GM12864 (cell line): Measurements from ENCODE around the gene MAP4.
"Not testable (repeated sequence)": the region's sequence is repeated elsewhere in the genome, so short reads cannot be mapped to it uniquely, and the experiment has no call there.

Experiments
- DNase-seq: peaks from one replicate; pipeline ENCODE4 v3.0.0-alpha.2; 2011; ENCODE audit warnings: low read depth
- H3K4me3 ChIP-seq: 2 replicates; pipeline ENCODE4 v1.5.1; 2011; ENCODE audit warnings: mild to moderate bottlenecking, low read depth, low read length, control low read depth
- CTCF ChIP-seq: IDR thresholded peaks from 2 replicates; pipeline ENCODE4 v1.5.1; 2011; ENCODE audit warnings: low read depth, mild to moderate bottlenecking, moderate library complexity, low read length, control low read depth, inconsistent platforms; ENCODE audit errors: missing control alignments

Gene MAP4

GRCh38 chr3:48015431-48016180, 610 bp downstream of the MAP4 start:
- H3K4me3 ChIP-seq, result no peak overlapping the region
- no peak for TF ChIP-seq CTCF
- DNase-seq, result no peak

- DNase-seq, result no peak
- no peak overlapping the region for H3K4me3 ChIP-seq
- TF ChIP-seq CTCF, result no peak
Observed at GRCh38 chr3:48014358-48014757, 1.9 kb downstream of the MAP4 start.

GRCh38 chr3:48013288-48013980, 2.8 kb downstream of the MAP4 start:
- DNase-seq, result no peak
- no peak for TF ChIP-seq CTCF

DNA sequence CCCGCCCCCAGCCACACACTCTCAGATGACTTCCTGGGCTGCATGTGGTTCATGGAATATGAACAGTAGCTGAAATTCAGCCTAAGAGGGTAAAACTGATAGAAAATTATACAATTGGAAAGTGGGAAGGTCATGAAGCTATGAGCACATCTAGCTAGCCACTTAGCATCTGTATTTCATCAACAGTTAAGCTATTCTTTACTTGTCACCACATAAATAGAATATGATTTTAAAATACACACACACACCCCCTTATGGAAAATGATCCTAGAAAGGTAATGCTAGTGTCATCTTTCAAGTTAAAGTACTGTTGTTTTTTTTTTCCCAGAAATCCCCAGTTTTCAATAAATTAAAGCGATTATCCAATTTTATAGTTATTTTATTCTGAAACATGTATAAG, 3.6 kb downstream of the MAP4 start:
- DNase-seq, result no peak
- H3K4me3 ChIP-seq, result no peak overlapping the region
- no peak for TF ChIP-seq CTCF

More at GRCh38 chr3:48013288-48013980, 2.8 kb downstream of the MAP4 start:
- no peak overlapping the region for H3K4me3 ChIP-seq

GRCh38 chr3:48008066-48008465, 8.2 kb downstream of the MAP4 start:
- not testable (repeated sequence) for DNase-seq, H3K4me3 ChIP-seq

GRCh38 chr3:48007361-48007760, 8.9 kb downstream of the MAP4 start:
- H3K4me3 ChIP-seq, DNase-seq: not testable (repeated sequence)

GRCh38 chr3:48006794-48007193, 9.4 kb downstream of the MAP4 start:
- DNase-seq, H3K4me3 ChIP-seq: not testable (repeated sequence)

DNA sequence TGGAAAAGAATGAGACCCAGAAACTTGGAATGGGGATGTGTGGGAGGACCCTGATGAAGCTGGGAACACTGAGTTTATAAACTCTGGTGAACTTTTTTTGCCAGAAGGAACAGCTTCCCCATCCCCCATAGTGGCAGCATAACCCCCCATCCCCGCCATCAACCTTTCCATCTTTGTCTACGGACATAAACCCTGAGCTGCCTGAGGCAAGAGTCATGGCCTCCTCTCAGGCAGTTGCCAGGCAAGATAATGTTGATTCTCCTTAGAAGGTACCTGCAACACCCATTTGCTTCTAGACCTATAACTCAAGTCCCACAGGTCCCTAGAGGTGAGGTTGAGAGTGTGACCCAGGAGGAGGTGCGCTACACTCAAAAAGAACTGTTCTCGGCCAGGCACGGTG, 11.5 kb downstream of the MAP4 start:
- no peak overlapping the region for H3K4me3 ChIP-seq
- DNase-seq, result no peak
- TF ChIP-seq CTCF, result no peak
